Measurements from ENCODE around the gene SNAP47.

Gene SNAP47

GRCh38 chr1:227776331-227776771 lies 41.1 kb downstream of the SNAP47 start:
- no peaks in the 10 kb centered on the region for H3K9me3 ChIP-seq (ENCODE audit: control insufficient read depth in 2 of 2, low read length in 2 of 2)
- H3K9ac ChIP-seq (ENCODE audit: low read length in 2 of 2): no peak overlapping the region
- H3K4me3 ChIP-seq (ENCODE audit: low read length in 2 of 2): no peak overlapping the region
- H3K27ac ChIP-seq (ENCODE audit: low read length): peak overlapping the region; percentile 77
- peaks cover 48% of the 10 kb centered on the region for H3K4me1 ChIP-seq (ENCODE audit: control insufficient read depth, insufficient read depth, low read length)
- no peaks in the 10 kb centered on the region for H3K27me3 ChIP-seq (ENCODE audit: control insufficient read depth in 1 of 2, insufficient read depth in 2 of 2, low read length in 2 of 2)
- H3K36me3 ChIP-seq (ENCODE audit: control insufficient read depth in 2 of 2, insufficient read depth in 2 of 2, low read length in 2 of 2): peaks cover 7 to 17% of the 10 kb centered on the region in 2 donors

- Histone ChIP-seq H3K27ac (ENCODE audit: low read length) (no peak overlapping the region), H3K9ac (ENCODE audit: low read length in 2 of 2) (no peak overlapping the region), H3K9me3 (ENCODE audit: control insufficient read depth in 2 of 2, low read length in 2 of 2) (no peaks in the 10 kb centered on the region), H3K36me3 (ENCODE audit: control insufficient read depth in 2 of 2, insufficient read depth in 2 of 2, low read length in 2 of 2) (peaks cover 8 to 16% of the 10 kb centered on the region in 2 donors), H3K4me3 (ENCODE audit: low read length in 2 of 2) (no peak overlapping the region), H3K4me1 (ENCODE audit: control insufficient read depth, insufficient read depth, low read length) (peaks cover 48% of the 10 kb centered on the region), H3K27me3 (ENCODE audit: control insufficient read depth in 1 of 2, insufficient read depth in 2 of 2, low read length in 2 of 2) (no peaks in the 10 kb centered on the region)
These were observed 41.9 kb downstream of the SNAP47 start for GRCh38 chr1:227777156-227777555.

DNA sequence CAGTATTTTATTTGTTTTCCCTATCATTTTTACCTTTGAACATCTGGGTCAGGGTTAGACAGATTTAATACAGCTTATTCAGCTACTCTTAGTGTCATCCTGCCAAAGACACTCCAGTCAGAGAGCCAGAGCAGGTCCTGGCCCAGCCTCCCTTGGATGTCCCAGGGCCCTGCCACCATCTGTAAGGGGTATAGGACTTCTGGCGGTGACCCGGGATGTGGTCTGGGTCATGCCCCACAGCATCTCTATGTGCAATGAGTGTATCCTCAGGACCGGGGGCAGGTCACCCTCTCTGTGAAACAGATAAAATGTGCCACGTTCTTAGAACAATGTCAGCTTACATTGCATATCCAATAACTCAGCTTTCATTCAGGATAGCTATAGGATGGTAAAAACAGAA lies 42.4 kb downstream of the SNAP47 start:
- H3K9me3 ChIP-seq (ENCODE audit: control insufficient read depth in 2 of 2, low read length in 2 of 2): no peaks in the 10 kb centered on the region
- H3K4me1 ChIP-seq (ENCODE audit: control insufficient read depth, insufficient read depth, low read length): peaks cover 48% of the 10 kb centered on the region

GRCh38 chr1:227778401-227778947 lies 43.2 kb downstream of the SNAP47 start:
- Histone ChIP-seq H3K27ac (ENCODE audit: low read length) (peak overlapping the region; percentile 53), H3K9me3 (ENCODE audit: control insufficient read depth in 2 of 2, low read length in 2 of 2) (no peaks in the 10 kb centered on the region), H3K9ac (ENCODE audit: low read length in 2 of 2) (no peak overlapping the region), H3K36me3 (ENCODE audit: control insufficient read depth in 2 of 2, insufficient read depth in 2 of 2, low read length in 2 of 2) (peaks cover 9 to 16% of the 10 kb centered on the region in 2 donors), H3K27me3 (ENCODE audit: control insufficient read depth in 1 of 2, insufficient read depth in 2 of 2, low read length in 2 of 2) (no peaks in the 10 kb centered on the region), H3K4me1 (ENCODE audit: control insufficient read depth, insufficient read depth, low read length) (peaks cover 48% of the 10 kb centered on the region), H3K4me3 (ENCODE audit: low read length in 2 of 2) (no peak overlapping the region)

More for the DNA sequence above, 42.4 kb downstream of the SNAP47 start:
- no peaks in the 10 kb centered on the region for H3K27me3 ChIP-seq (ENCODE audit: control insufficient read depth in 1 of 2, insufficient read depth in 2 of 2, low read length in 2 of 2)
- no peak overlapping the region for H3K27ac ChIP-seq (ENCODE audit: low read length)
- H3K4me3 ChIP-seq (ENCODE audit: low read length in 2 of 2): no peak overlapping the region
- peaks cover 9 to 16% of the 10 kb centered on the region in 2 donors for H3K36me3 ChIP-seq (ENCODE audit: control insufficient read depth in 2 of 2, insufficient read depth in 2 of 2, low read length in 2 of 2)
- no peak overlapping the region for H3K9ac ChIP-seq (ENCODE audit: low read length in 2 of 2)

DNA sequence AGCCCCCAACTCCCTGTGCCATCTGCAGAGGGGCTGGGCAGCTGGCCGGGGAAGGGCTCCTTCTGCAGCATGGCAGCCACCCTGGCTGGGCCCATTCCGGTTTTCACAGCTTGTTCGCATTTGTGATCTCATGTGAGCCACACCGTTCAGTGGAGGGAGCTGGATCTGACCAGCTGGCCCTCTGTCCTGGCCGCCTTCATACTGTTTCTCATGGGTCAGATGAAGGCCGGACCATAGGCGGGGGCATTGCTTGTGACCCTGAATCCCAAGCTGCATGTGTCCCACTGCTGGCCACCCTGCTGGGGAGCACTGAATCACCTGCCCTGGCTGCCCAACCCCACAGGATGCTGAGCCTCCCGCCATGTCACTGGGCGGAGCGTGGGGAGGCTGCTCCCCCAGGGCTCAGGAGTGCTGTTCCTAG lies 43.8 kb downstream of the SNAP47 start:
- no peak overlapping the region for H3K9ac ChIP-seq (ENCODE audit: low read length in 2 of 2)
- no peaks in the 10 kb centered on the region for H3K9me3 ChIP-seq (ENCODE audit: control insufficient read depth in 2 of 2, low read length in 2 of 2)
- H3K4me3 ChIP-seq (ENCODE audit: low read length in 2 of 2): no peak overlapping the region
- H3K27ac ChIP-seq (ENCODE audit: low read length): peak overlapping the region; percentile 53
- H3K27me3 ChIP-seq (ENCODE audit: control insufficient read depth in 1 of 2, insufficient read depth in 2 of 2, low read length in 2 of 2): no peaks in the 10 kb centered on the region
- H3K36me3 ChIP-seq (ENCODE audit: control insufficient read depth in 2 of 2, insufficient read depth in 2 of 2, low read length in 2 of 2): peaks cover 9 to 16% of the 10 kb centered on the region in 2 donors
- peaks cover 45% of the 10 kb centered on the region for H3K4me1 ChIP-seq (ENCODE audit: control insufficient read depth, insufficient read depth, low read length)

- H3K4me3 ChIP-seq (ENCODE audit: low read length in 2 of 2): no peak overlapping the region
- no peaks in the 10 kb centered on the region for H3K27me3 ChIP-seq (ENCODE audit: control insufficient read depth in 1 of 2, insufficient read depth in 2 of 2, low read length in 2 of 2)
- H3K4me1 ChIP-seq (ENCODE audit: control insufficient read depth, insufficient read depth, low read length): peaks cover 39% of the 10 kb centered on the region
- H3K9ac ChIP-seq (ENCODE audit: low read length in 2 of 2): no peak overlapping the region
- H3K27ac ChIP-seq (ENCODE audit: low read length): no peak overlapping the region
- peaks cover 9 to 16% of the 10 kb centered on the region in 2 donors for H3K36me3 ChIP-seq (ENCODE audit: control insufficient read depth in 2 of 2, insufficient read depth in 2 of 2, low read length in 2 of 2)
- H3K9me3 ChIP-seq (ENCODE audit: control insufficient read depth in 2 of 2, low read length in 2 of 2): no peaks in the 10 kb centered on the region
These were observed 44.5 kb downstream of the SNAP47 start for GRCh38 chr1:227779685-227780084.

- Histone ChIP-seq H3K36me3 (ENCODE audit: control insufficient read depth in 2 of 2, insufficient read depth in 2 of 2, low read length in 2 of 2) (peaks cover 9 to 16% of the 10 kb centered on the region in 2 donors), H3K27me3 (ENCODE audit: control insufficient read depth in 1 of 2, insufficient read depth in 2 of 2, low read length in 2 of 2) (no peaks in the 10 kb centered on the region), H3K27ac (ENCODE audit: low read length) (no peak overlapping the region)
These were observed 45.1 kb downstream of the SNAP47 start for GRCh38 chr1:227780101-227781044.

GRCh38 chr1:227781314-227781930 lies 46.2 kb downstream of the SNAP47 start:
- Histone ChIP-seq H3K36me3 (ENCODE audit: control insufficient read depth in 2 of 2, insufficient read depth in 2 of 2, low read length in 2 of 2) (peaks cover 9 to 14% of the 10 kb centered on the region in 2 donors), H3K27me3 (ENCODE audit: control insufficient read depth in 1 of 2, insufficient read depth in 2 of 2, low read length in 2 of 2) (no peaks in the 10 kb centered on the region), H3K27ac (ENCODE audit: low read length) (no peak overlapping the region), H3K4me1 (ENCODE audit: control insufficient read depth, insufficient read depth, low read length) (peaks cover 30% of the 10 kb centered on the region), H3K9ac (ENCODE audit: low read length in 2 of 2) (no peak overlapping the region), H3K9me3 (ENCODE audit: control insufficient read depth in 2 of 2, low read length in 2 of 2) (no peaks in the 10 kb centered on the region), H3K4me3 (ENCODE audit: low read length in 2 of 2) (no peak overlapping the region)

More at GRCh38 chr1:227780101-227781044, 45.1 kb downstream of the SNAP47 start:
- Histone ChIP-seq H3K9ac (ENCODE audit: low read length in 2 of 2) (no peak overlapping the region), H3K4me3 (ENCODE audit: low read length in 2 of 2) (no peak overlapping the region), H3K9me3 (ENCODE audit: control insufficient read depth in 2 of 2, low read length in 2 of 2) (no peaks in the 10 kb centered on the region), H3K4me1 (ENCODE audit: control insufficient read depth, insufficient read depth, low read length) (peaks cover 32% of the 10 kb centered on the region)

- no peak overlapping the region for H3K9ac ChIP-seq (ENCODE audit: low read length in 2 of 2)
- H3K27ac ChIP-seq (ENCODE audit: low read length): no peak overlapping the region
- H3K36me3 ChIP-seq (ENCODE audit: control insufficient read depth in 2 of 2, insufficient read depth in 2 of 2, low read length in 2 of 2): peaks cover 9 to 14% of the 10 kb centered on the region in 2 donors
- H3K4me1 ChIP-seq (ENCODE audit: control insufficient read depth, insufficient read depth, low read length): peaks cover 34% of the 10 kb centered on the region
- no peaks in the 10 kb centered on the region for H3K9me3 ChIP-seq (ENCODE audit: control insufficient read depth in 2 of 2, low read length in 2 of 2)
- no peak overlapping the region for H3K4me3 ChIP-seq (ENCODE audit: low read length in 2 of 2)
- H3K27me3 ChIP-seq (ENCODE audit: control insufficient read depth in 1 of 2, insufficient read depth in 2 of 2, low read length in 2 of 2): no peaks in the 10 kb centered on the region
These were observed 47.0 kb downstream of the SNAP47 start for GRCh38 chr1:227782226-227782625.

GRCh38 chr1:227785094-227785804 lies 50.0 kb downstream of the SNAP47 start:
- Histone ChIP-seq H3K27ac (ENCODE audit: low read length) (no peak overlapping the region), H3K27me3 (ENCODE audit: control insufficient read depth in 1 of 2, insufficient read depth in 2 of 2, low read length in 2 of 2) (no peaks in the 10 kb centered on the region), H3K4me3 (ENCODE audit: low read length in 2 of 2) (no peak overlapping the region), H3K36me3 (ENCODE audit: control insufficient read depth in 2 of 2, insufficient read depth in 2 of 2, low read length in 2 of 2) (peaks cover 9 to 14% of the 10 kb centered on the region in 2 donors), H3K9ac (ENCODE audit: low read length in 2 of 2) (no peak overlapping the region), H3K9me3 (ENCODE audit: control insufficient read depth in 2 of 2, low read length in 2 of 2) (no peaks in the 10 kb centered on the region), H3K4me1 (ENCODE audit: control insufficient read depth, insufficient read depth, low read length) (peaks cover 24% of the 10 kb centered on the region)
